ENCODE results near the gene PPP2R3B. TPM values are rescaled to one million over a fixed set of nuclear protein-coding genes. Genes with fewer than 3 reads are reported as not detected.

Gene PPP2R3B
- total RNA-seq, 2 donors from 2014 or later = 20.6 to 73.2 TPM

- Histone ChIP-seq H3K27ac (no peak overlapping the region), H3K4me1 (replicated peaks) (no peaks in the 10 kb centered on the region), H3K4me3 (no peak overlapping the region), H3K27me3 (replicated peaks; ENCODE audit: insufficient read depth) (no peaks in the 10 kb centered on the region), H3K9me3 (no peaks in the 10 kb centered on the region), H3K36me3 (no peaks in the 10 kb centered on the region)
- DNase-seq (ENCODE audit: low spot score) = no peak
- 91% methylated on average over 47 of the region's 48 CpGs for WGBS
- intact Hi-C loops (cut with DNase I) = no loop called here
- no peak for TF ChIP-seq POLR2A (IDR thresholded peaks at IDR 0.05)
- TF ChIP-seq POLR2AphosphoS5 (IDR thresholded peaks at IDR 0.05) = no peak
- no peak for TF ChIP-seq CTCF (IDR thresholded peaks at IDR 0.05)
These were observed 28.8 kb downstream of the PPP2R3B start for GRCh38 chrX:357693-358471.

GRCh38 chrX:357035-357692 lies 29.5 kb downstream of the PPP2R3B start:
- DNase-seq (ENCODE audit: low spot score) = no peak

GRCh38 chrX:356385-357034 lies 30.2 kb downstream of the PPP2R3B start:
- no peaks in the 10 kb centered on the region for H3K4me1 ChIP-seq (replicated peaks)
- H3K36me3 ChIP-seq = no peaks in the 10 kb centered on the region
- 93% methylated on average over 17 of the region's 17 CpGs for WGBS
- no peaks in the 10 kb centered on the region for H3K9me3 ChIP-seq
- no peak for DNase-seq (ENCODE audit: low spot score)
- no peaks in the 10 kb centered on the region for H3K27me3 ChIP-seq (replicated peaks; ENCODE audit: insufficient read depth)
- H3K4me3 ChIP-seq = no peak overlapping the region
- TF ChIP-seq POLR2A (IDR thresholded peaks at IDR 0.05) = no peak
- no peak for TF ChIP-seq CTCF (IDR thresholded peaks at IDR 0.05)
- TF ChIP-seq POLR2AphosphoS5 (IDR thresholded peaks at IDR 0.05) = no peak
- intact Hi-C loops (cut with DNase I) = no loop called here
- no peak overlapping the region for H3K27ac ChIP-seq

More at GRCh38 chrX:357035-357692, 29.5 kb downstream of the PPP2R3B start:
- intact Hi-C loops (cut with DNase I) = no loop called here
- no peaks in the 10 kb centered on the region for H3K36me3 ChIP-seq
- H3K4me3 ChIP-seq = no peak overlapping the region
- WGBS = 91% methylated on average over 14 of the region's 14 CpGs
- H3K27me3 ChIP-seq (replicated peaks; ENCODE audit: insufficient read depth) = no peaks in the 10 kb centered on the region
- H3K27ac ChIP-seq = no peak overlapping the region
- no peaks in the 10 kb centered on the region for H3K9me3 ChIP-seq
- TF ChIP-seq POLR2AphosphoS5 (IDR thresholded peaks at IDR 0.05) = no peak
- TF ChIP-seq CTCF (IDR thresholded peaks at IDR 0.05) = no peak
- TF ChIP-seq POLR2A (IDR thresholded peaks at IDR 0.05) = no peak
- no peaks in the 10 kb centered on the region for H3K4me1 ChIP-seq (replicated peaks)

- Histone ChIP-seq H3K9me3 (no peaks in the 10 kb centered on the region), H3K4me1 (replicated peaks) (no peaks in the 10 kb centered on the region), H3K36me3 (no peaks in the 10 kb centered on the region), H3K4me3 (no peak overlapping the region), H3K27ac (no peak overlapping the region), H3K27me3 (replicated peaks; ENCODE audit: insufficient read depth) (no peaks in the 10 kb centered on the region)
- DNase-seq (ENCODE audit: low spot score) = no peak
- WGBS = 92% methylated on average over 35 of the region's 35 CpGs
- intact Hi-C loops (cut with DNase I) = no loop called here
- TF ChIP-seq POLR2AphosphoS5 (IDR thresholded peaks at IDR 0.05) = no peak
- TF ChIP-seq POLR2A (IDR thresholded peaks at IDR 0.05) = no peak
- TF ChIP-seq CTCF (IDR thresholded peaks at IDR 0.05) = no peak
These were observed 31.2 kb downstream of the PPP2R3B start for GRCh38 chrX:355329-356050.
